T-helper 17 cell (primary cell): Measurements from ENCODE around the gene SERPINA6. TPM values are rescaled to one million over a fixed set of nuclear protein-coding genes. Genes with fewer than 3 reads are reported as not detected.
"Not testable (repeated sequence)": the region's sequence is repeated elsewhere in the genome, so short reads cannot be mapped to it uniquely, and the experiment has no call there.

Source experiments
- ATAC-seq: fragments of 150-1000 bp; cut with Tn5 transposase; 2 replicates; pipeline ENCODE4 v1.10.0; 2021; ENCODE audit warnings: mild to moderate bottlenecking, moderate library complexity
- DNase-seq, 3 donors: peaks; one replicate each; pipeline versions ENCODE4 v3.0.0 to v3.0.0-alpha.2; 2020 to 2021
- H3K9me3 ChIP-seq: one replicate; pipeline ENCODE4 v1.7.0; 2013; ENCODE audit warnings: low read length, mild to moderate bottlenecking; ENCODE audit not compliant: control insufficient read depth, poor library complexity, severe bottlenecking
- H3K27ac Mint-ChIP-seq: one replicate; pipeline ENCODE4 v1.8.0; 2022; ENCODE audit warnings: mild to moderate bottlenecking, moderate library complexity, mixed read lengths
- H3K27me3 Mint-ChIP-seq: one replicate; pipeline ENCODE4 v1.8.0; 2022; ENCODE audit warnings: mixed read lengths
- H3K36me3 Mint-ChIP-seq: one replicate; pipeline ENCODE4 v1.8.0; 2022; ENCODE audit warnings: low read depth, mixed read lengths
- H3K4me1 Mint-ChIP-seq: one replicate; pipeline ENCODE4 v1.8.0; 2022; ENCODE audit warnings: mild to moderate bottlenecking, mixed read lengths
- H3K4me3 Mint-ChIP-seq: one replicate; pipeline ENCODE4 v1.8.0; 2022; ENCODE audit warnings: mild to moderate bottlenecking, moderate library complexity, mixed read lengths
- total RNA-seq, 4 donors: library from RNA in 2 of 4; stranded (reverse) in 2 of 4; gene quantifications; one replicate each; pipeline ENCODE4 v1.2.3 and lab custom pipeline; 2022 to 2026

The SERPINA6 gene
- total RNA-seq, 2 donors from 2014 or later = not detected

DNA sequence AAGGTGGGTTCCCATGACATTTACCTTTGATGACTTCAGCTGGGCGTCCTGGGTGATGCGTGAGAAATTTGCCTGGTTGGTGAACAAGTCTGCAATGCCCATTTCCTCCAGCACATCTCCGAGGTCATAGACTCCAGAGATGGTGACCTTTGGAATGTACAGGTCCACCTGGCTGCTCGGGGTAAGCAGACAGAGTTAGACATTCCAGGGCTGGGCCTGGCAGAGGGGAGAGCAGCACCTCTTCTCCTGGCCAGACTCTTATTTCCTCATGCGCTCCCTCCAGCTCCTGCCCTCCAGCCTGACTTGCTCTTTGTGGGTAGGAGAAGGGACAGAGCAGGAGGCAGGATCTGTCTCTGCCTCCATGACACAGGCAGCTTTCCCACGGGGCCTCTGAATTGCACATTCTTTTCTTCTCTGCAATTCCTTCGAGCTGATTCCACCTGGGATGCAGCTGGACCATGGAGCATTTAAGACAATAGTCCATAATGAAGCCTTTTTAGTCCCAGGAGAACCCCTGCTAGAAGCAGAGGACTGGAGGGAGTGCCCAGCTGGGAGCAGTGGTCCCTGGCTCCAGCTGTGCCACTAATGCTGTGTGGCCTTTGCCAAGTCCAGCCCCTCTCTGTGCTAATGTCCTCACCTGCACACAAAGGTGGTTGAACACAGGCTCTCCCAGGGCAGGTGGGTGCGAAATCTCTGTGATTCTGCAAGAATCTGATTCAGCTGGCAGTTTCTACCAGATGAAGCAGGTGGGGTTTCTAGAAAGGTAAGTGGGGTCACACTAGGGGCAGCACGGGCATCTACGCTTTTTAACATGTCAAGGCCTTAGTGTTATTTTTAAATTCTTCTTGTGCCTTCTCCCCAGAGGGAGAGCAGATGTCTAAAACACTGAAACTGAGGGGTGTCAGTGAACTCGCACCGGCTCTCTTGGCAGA lies 16.8 kb downstream of the SERPINA6 start:
- Mint-ChIP-seq H3K4me3 (no peak overlapping the region), H3K4me1 (no peaks in the 10 kb centered on the region), H3K36me3 (no peaks in the 10 kb centered on the region), H3K27me3 (no peaks in the 10 kb centered on the region), H3K27ac (no peak overlapping the region)
- H3K9me3 ChIP-seq = no peaks in the 10 kb centered on the region
- DNase-seq (no peak), ATAC-seq (no peak)

DNA sequence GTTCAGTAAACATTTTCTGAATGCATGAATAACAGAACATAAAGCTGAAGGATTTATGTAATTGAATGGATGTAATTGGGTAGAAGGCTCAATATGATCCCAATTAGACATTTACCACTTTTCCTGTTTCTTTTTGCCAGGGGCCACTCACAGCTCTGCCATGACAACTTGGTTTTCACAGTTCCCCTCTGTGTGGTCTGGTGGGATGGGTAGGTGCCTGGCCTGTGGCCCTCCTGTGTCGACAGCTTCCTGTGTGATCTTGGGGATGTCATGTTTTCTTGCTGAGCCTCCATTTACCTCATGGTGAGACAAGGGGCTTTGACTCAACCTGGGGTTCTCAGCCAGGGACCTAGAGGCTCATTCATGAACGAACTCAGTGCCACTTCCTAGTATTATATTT lies 17.5 kb downstream of the SERPINA6 start:
- H3K4me1 Mint-ChIP-seq = no peaks in the 10 kb centered on the region
- no peaks in the 10 kb centered on the region for H3K36me3 Mint-ChIP-seq
- DNase-seq (no peak), ATAC-seq (no peak)
- H3K27me3 Mint-ChIP-seq = no peaks in the 10 kb centered on the region
- H3K4me3 Mint-ChIP-seq = no peak overlapping the region
- no peak overlapping the region for H3K27ac Mint-ChIP-seq
- H3K9me3 ChIP-seq = no peaks in the 10 kb centered on the region

- Mint-ChIP-seq H3K4me3 (no peak overlapping the region), H3K4me1 (no peaks in the 10 kb centered on the region), H3K27me3 (no peaks in the 10 kb centered on the region), H3K27ac (no peak overlapping the region), H3K36me3 (no peaks in the 10 kb centered on the region)
- no peak for DNase-seq
- H3K9me3 ChIP-seq = no peaks in the 10 kb centered on the region
- no peak for ATAC-seq
These were observed 18.9 kb downstream of the SERPINA6 start for GRCh38 chr14:94304243-94304642.

GRCh38 chr14:94303111-94303510 lies 20.0 kb downstream of the SERPINA6 start:
- Mint-ChIP-seq H3K36me3 (no peaks in the 10 kb centered on the region), H3K4me3 (no peak overlapping the region), H3K4me1 (no peaks in the 10 kb centered on the region), H3K27ac (no peak overlapping the region), H3K27me3 (peaks cover 6% of the 10 kb centered on the region)
- no peaks in the 10 kb centered on the region for H3K9me3 ChIP-seq
- ATAC-seq (no peak), DNase-seq (no peak)

DNA sequence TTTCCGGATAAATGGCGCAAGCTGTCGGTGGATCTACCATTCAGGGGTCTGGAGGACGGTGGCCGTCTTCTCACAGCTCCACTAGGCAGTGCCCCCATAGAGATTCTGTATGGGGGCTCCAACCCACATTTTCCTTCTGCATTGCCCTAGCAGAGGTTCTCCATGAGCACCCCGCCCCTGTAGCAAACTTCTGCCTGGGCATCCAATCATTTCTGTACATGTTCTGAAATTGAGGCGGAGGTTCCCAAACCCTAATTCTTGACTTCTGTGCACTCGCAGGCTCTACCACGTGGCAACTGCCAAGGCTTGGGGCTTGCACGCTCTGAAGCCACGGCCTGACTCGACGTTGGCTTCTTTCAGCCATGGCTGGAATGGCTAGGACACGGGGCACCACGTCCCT lies 25.0 kb downstream of the SERPINA6 start:
- Mint-ChIP-seq H3K27ac (no peak overlapping the region), H3K36me3 (no peaks in the 10 kb centered on the region), H3K4me3 (no peak overlapping the region), H3K4me1 (no peaks in the 10 kb centered on the region), H3K27me3 (peaks cover 34% of the 10 kb centered on the region)
- ATAC-seq = no peak
- no peaks in the 10 kb centered on the region for H3K9me3 ChIP-seq
- DNase-seq = no peak

- not testable (repeated sequence) for DNase-seq, H3K27ac Mint-ChIP-seq, H3K36me3 Mint-ChIP-seq, H3K4me1 Mint-ChIP-seq, H3K4me3 Mint-ChIP-seq, H3K9me3 ChIP-seq
- peaks cover 38% of the 10 kb centered on the region for H3K27me3 Mint-ChIP-seq
- ATAC-seq = peak; percentile 36
These were observed 27.0 kb downstream of the SERPINA6 start for GRCh38 chr14:94296181-94296545.

DNA sequence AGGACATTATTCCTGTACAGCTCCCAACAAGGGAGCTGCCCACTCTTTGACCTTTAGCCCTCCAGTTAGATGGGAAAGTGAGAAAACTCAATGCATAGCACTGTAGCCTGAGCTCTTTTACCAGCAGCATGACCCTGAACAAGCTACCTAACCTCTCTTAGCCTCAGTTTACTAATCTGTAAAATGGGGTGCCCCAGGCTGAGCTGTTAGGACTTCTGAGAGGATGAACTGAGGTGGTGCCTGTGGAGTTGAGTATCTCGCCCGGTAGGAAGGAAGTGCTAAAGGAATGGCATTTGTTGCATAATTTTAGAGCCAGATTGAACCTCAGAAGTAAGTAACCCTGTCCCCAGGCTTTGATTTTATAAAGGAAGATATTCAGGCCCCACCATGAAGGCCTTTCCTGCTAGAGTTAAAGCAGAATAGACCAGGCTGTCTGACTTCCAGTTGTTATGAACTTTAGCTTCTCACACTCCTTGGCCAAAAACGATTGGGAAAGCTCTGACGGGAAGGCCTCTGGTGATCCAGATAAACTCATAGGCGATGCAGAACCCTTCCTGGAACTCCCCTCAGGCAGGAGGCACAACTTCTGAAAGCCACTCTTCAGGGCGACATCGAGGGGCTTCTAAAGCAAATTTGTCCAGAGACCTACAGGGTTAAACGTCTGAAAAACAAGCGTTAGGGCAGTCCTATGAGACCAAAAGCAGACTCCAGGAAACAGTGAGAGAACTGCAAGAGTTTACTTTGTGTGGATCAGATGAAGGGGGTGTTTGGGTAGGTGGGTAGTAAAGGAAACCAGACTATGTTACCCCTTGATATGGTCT lies 27.6 kb downstream of the SERPINA6 start:
- Mint-ChIP-seq H3K27me3 (peaks cover 38% of the 10 kb centered on the region), H3K27ac (no peak overlapping the region), H3K4me1 (no peaks in the 10 kb centered on the region), H3K4me3 (no peak overlapping the region), H3K36me3 (no peaks in the 10 kb centered on the region)
- DNase-seq (no peak), ATAC-seq (no peak)
- no peaks in the 10 kb centered on the region for H3K9me3 ChIP-seq

- Mint-ChIP-seq H3K27ac (no peak overlapping the region), H3K36me3 (no peaks in the 10 kb centered on the region), H3K4me3 (no peak overlapping the region), H3K27me3 (peaks cover 37% of the 10 kb centered on the region), H3K4me1 (peaks cover 2% of the 10 kb centered on the region)
- no peak for DNase-seq
- H3K9me3 ChIP-seq = no peaks in the 10 kb centered on the region
- no peak for ATAC-seq
These were observed 29.6 kb downstream of the SERPINA6 start for GRCh38 chr14:94293578-94293924.

GRCh38 chr14:94292872-94293577 lies 30.1 kb downstream of the SERPINA6 start, which contains the start of gene SERPINA10:
SERPINA10 (minus strand) TSS chr14:94293268; CDS start chr14:94290593, 2,675 bp downstream.
- DNase-seq (no peak), ATAC-seq (no peak)
- Mint-ChIP-seq H3K4me3 (no peak within 1 kb of the TSS), H3K36me3 (no peaks in the 10 kb centered on the region), H3K4me1 (peaks cover 2% of the 10 kb centered on the region), H3K27ac (no peak within 1 kb of the TSS), H3K27me3 (peaks cover 31% of the 10 kb centered on the region)
- no peaks in the 10 kb centered on the region for H3K9me3 ChIP-seq

DNA sequence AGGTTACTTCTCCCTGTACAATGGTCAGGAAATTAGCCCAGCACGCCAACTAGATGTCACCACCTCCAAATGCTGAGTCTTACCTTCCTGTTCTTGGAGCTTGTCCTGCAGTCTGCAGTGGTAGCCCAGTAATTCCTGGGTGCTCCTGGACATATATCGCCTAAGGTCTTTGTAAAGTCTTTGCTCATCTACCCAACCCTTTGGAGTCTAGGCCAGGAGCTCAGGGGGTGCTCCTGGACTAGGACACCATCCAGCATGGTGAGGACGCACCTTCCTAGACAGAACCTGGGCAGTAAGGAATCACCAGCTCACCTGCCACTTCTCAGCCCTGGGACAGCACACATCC lies 30.6 kb downstream of the SERPINA6 start:
- DNase-seq (no peak), ATAC-seq (no peak)
- Mint-ChIP-seq H3K4me3 (no peak overlapping the region), H3K27ac (no peak overlapping the region), H3K4me1 (peaks cover 2% of the 10 kb centered on the region), H3K36me3 (no peaks in the 10 kb centered on the region), H3K27me3 (peaks cover 28% of the 10 kb centered on the region)
- no peaks in the 10 kb centered on the region for H3K9me3 ChIP-seq

GRCh38 chr14:94291906-94292525 lies 31.1 kb downstream of the SERPINA6 start:
- peaks cover 28% of the 10 kb centered on the region for H3K27me3 Mint-ChIP-seq
- ATAC-seq = no peak
- H3K27ac Mint-ChIP-seq = no peak overlapping the region

GRCh38 chr14:94291159-94291905 lies 31.8 kb downstream of the SERPINA6 start:
- no peaks in the 10 kb centered on the region for H3K9me3 ChIP-seq
- Mint-ChIP-seq H3K27ac (no peak overlapping the region), H3K4me1 (peaks cover 2% of the 10 kb centered on the region), H3K36me3 (no peaks in the 10 kb centered on the region), H3K27me3 (peaks cover 22% of the 10 kb centered on the region), H3K4me3 (no peak overlapping the region)
- DNase-seq (no peak), ATAC-seq (no peak)

More at GRCh38 chr14:94291906-94292525, 31.1 kb downstream of the SERPINA6 start:
- peaks cover 2% of the 10 kb centered on the region for H3K4me1 Mint-ChIP-seq
- no peaks in the 10 kb centered on the region for H3K36me3 Mint-ChIP-seq
- DNase-seq = no peak
- no peak overlapping the region for H3K4me3 Mint-ChIP-seq
- H3K9me3 ChIP-seq = no peaks in the 10 kb centered on the region
